ENCODE results near the gene INVS. TPM values are rescaled to one million over a fixed set of nuclear protein-coding genes. Genes with fewer than 3 reads are reported as not detected.

Gene INVS
- total RNA-seq, 2 donors from 2014 or later, result 17.7 to 29.7 TPM

GRCh38 chr9:100193078-100193477 lies 94.0 kb downstream of the INVS start:
- Histone ChIP-seq H3K4me1 (replicated peaks) (no peaks in the 10 kb centered on the region), H3K27me3 (replicated peaks; ENCODE audit: insufficient read depth) (no peaks in the 10 kb centered on the region), H3K9me3 (no peaks in the 10 kb centered on the region), H3K36me3 (no peaks in the 10 kb centered on the region), H3K27ac (no peak overlapping the region), H3K4me3 (no peak overlapping the region)
- TF ChIP-seq CTCF (IDR thresholded peaks at IDR 0.05), result no peak
- DNase-seq (ENCODE audit: low spot score), result no peak
- intact Hi-C loops (cut with DNase I), result no loop called here
- WGBS, result over 99% methylated on average over 3 of the region's 3 CpGs

GRCh38 chr9:100196215-100196614 lies 97.2 kb downstream of the INVS start:
- no peak overlapping the region for H3K4me3 ChIP-seq
- no peaks in the 10 kb centered on the region for H3K9me3 ChIP-seq
- peak overlapping the region in 1 of 2 donors; percentile 17 for H3K27ac ChIP-seq
- 66% methylated on average over 3 of the region's 3 CpGs for WGBS
- intact Hi-C loops (cut with DNase I), result no loop called here
- no peak for DNase-seq (ENCODE audit: low spot score)
- TF ChIP-seq POLR2AphosphoS5 (IDR thresholded peaks at IDR 0.05) (peak; percentile 38), CTCF (IDR thresholded peaks at IDR 0.05) (no peak), POLR2A (IDR thresholded peaks at IDR 0.05) (no peak)
- no peaks in the 10 kb centered on the region for H3K36me3 ChIP-seq
- H3K4me1 ChIP-seq (replicated peaks), result no peaks in the 10 kb centered on the region
- H3K27me3 ChIP-seq (replicated peaks; ENCODE audit: insufficient read depth), result no peaks in the 10 kb centered on the region

DNA sequence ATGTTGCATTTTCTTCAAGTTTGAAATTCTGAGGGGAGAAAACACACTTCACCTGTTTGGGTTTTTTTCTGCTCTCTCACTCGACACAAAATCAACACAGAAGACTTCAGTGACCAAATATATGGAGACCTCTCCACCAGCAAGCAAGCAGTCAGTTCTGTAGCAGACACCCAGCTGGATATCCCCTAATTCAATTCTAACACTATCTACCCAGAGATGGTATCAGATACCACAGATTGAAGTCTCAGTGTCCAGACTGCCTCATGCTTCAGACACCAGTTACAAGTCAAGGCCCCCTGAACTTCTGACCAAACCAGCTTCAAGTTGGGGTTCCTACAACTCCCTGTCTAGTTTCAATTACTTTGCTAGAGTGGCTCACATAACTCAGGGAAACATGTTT lies 97.8 kb downstream of the INVS start:
- DNase-seq (ENCODE audit: low spot score), result no peak
- H3K27me3 ChIP-seq (replicated peaks; ENCODE audit: insufficient read depth), result no peaks in the 10 kb centered on the region
- intact Hi-C loops (cut with DNase I), result no loop called here
- no peaks in the 10 kb centered on the region for H3K9me3 ChIP-seq
- no peaks in the 10 kb centered on the region for H3K4me1 ChIP-seq (replicated peaks)
- H3K4me3 ChIP-seq, result no peak overlapping the region
- no peak overlapping the region for H3K27ac ChIP-seq
- H3K36me3 ChIP-seq, result no peaks in the 10 kb centered on the region
- WGBS, result 51% methylated on average over 1 of the region's 1 CpG
- no peak for TF ChIP-seq POLR2AphosphoS5 (IDR thresholded peaks at IDR 0.05)
- no peak for TF ChIP-seq POLR2A (IDR thresholded peaks at IDR 0.05)
- TF ChIP-seq CTCF (IDR thresholded peaks at IDR 0.05), result no peak

DNA sequence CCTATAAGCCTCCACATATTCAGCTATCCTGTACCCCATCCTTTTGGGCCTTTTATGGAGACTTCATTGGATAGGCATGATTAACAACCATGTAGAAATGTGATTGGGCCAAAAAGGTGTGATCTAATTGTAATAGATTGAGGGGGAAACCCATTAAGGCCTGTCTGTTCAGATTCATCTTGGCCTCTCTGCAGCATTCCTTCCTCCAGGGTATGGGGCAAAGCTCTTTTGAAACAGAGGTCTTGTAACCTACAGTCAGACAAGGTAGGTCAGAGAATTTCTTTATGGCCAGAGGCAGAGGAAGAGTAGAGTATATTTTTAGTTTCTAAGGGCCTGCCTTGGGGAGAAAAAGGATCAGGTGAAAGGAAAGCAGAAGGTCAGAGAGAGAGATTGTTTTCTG lies 98.5 kb downstream of the INVS start:
- DNase-seq (ENCODE audit: low spot score), result no peak
- H3K27me3 ChIP-seq (replicated peaks; ENCODE audit: insufficient read depth), result no peaks in the 10 kb centered on the region
- no peak overlapping the region for H3K27ac ChIP-seq
- no peak overlapping the region for H3K4me3 ChIP-seq
- intact Hi-C loops (cut with DNase I), result no loop called here
- no peaks in the 10 kb centered on the region for H3K36me3 ChIP-seq
- H3K4me1 ChIP-seq (replicated peaks), result no peaks in the 10 kb centered on the region
- H3K9me3 ChIP-seq, result no peaks in the 10 kb centered on the region
- TF ChIP-seq CTCF (IDR thresholded peaks at IDR 0.05) (no peak), POLR2A (IDR thresholded peaks at IDR 0.05) (no peak), POLR2AphosphoS5 (IDR thresholded peaks at IDR 0.05) (no peak)

DNA sequence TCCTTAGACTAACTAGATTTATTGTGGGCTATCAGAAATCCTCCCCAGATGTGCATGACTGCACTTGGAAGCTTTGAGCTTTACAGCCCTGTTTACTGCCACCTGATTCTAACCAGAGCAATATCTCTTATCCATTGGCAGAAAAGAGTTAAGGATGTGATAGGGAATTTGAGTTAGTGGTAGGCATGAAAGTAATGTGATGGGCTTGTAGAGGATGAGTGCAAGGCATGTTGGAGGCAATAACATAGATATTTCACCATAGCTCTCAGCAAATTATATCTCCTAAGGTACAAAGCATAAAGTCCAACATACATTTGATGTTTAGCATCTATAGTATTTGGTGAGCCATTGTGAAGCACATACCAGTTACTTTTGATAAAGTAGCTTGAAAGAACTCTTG lies 103.8 kb downstream of the INVS start:
- H3K4me3 ChIP-seq, result no peak overlapping the region
- intact Hi-C loops (cut with DNase I), result no loop called here
- H3K27ac ChIP-seq, result no peak overlapping the region
- no peaks in the 10 kb centered on the region for H3K27me3 ChIP-seq (replicated peaks; ENCODE audit: insufficient read depth)
- H3K36me3 ChIP-seq, result no peaks in the 10 kb centered on the region
- H3K4me1 ChIP-seq (replicated peaks), result no peaks in the 10 kb centered on the region
- TF ChIP-seq POLR2AphosphoS5 (IDR thresholded peaks at IDR 0.05) (no peak), POLR2A (IDR thresholded peaks at IDR 0.05) (no peak), CTCF (IDR thresholded peaks at IDR 0.05) (no peak)
- no peaks in the 10 kb centered on the region for H3K9me3 ChIP-seq
- DNase-seq (ENCODE audit: low spot score), result no peak

All from prostate gland (tissue), 2 donors.